B cell (primary cell): ENCODE results near the gene KIAA0825. TPM values are rescaled to one million over a fixed set of nuclear protein-coding genes. Genes with fewer than 3 reads are reported as not detected.

ENCODE experiments used
- ATAC-seq: fragments of 200-7000 bp; cut with Tn5 transposase; one replicate; pipeline ENCODE4 v1.10.0; 2021; ENCODE audit warnings: low read depth, mild to moderate bottlenecking, moderate number of reproducible peaks, moderate library complexity
- CTCF ChIA-PET: fragments of 350-600 bp; sonication (Branson Sonifier 250); formaldehyde crosslinking; loops from one replicate; lab custom pipeline; 2021; ENCODE audit warnings: antibody characterized with exemption, inconsistent platforms; lab: Charles Lee
- POLR2A ChIA-PET: fragments of 350-600 bp; sonication (Branson Sonifier 250); formaldehyde crosslinking; loops from one replicate; lab custom pipeline; 2021; ENCODE audit warnings: antibody characterized with exemption; lab: Charles Lee
- DNase-seq: peaks from one replicate; pipeline ENCODE4 v3.0.0; 2013
- H2AFZ ChIP-seq: 2 replicates; pipeline ENCODE4 v1.6.1; 2012; ENCODE audit warnings: mild to moderate bottlenecking, low read depth, low read length; ENCODE audit not compliant: insufficient read depth, poor library complexity, severe bottlenecking
- H3K27ac ChIP-seq, 2 donors: 1 replicate in 1 of 2; 2 replicates in 1 of 2; pipeline ENCODE4 v1.5.1; 2012 to 2013; ENCODE audit warnings: low read length in 2 of 2, mild to moderate bottlenecking in 2 of 2, moderate library complexity in 1 of 2
- H3K27me3 ChIP-seq, 4 experiments: fragments of 200-600 bp in 1 of 4; sonication (generic) in 1 of 4; replicated peaks in 1 of 4; 1 replicate in 2 of 4; 2 replicates in 2 of 4; pipeline versions ENCODE4 v1.6.1 to v1.7.0; 2013 to 2016; ENCODE audit warnings: low read length in 3 of 4, mild to moderate bottlenecking in 2 of 4, mixed read lengths in 1 of 4, moderate library complexity in 1 of 4; ENCODE audit not compliant: insufficient read depth in 4 of 4, control insufficient read depth in 3 of 4; ENCODE audit errors: control extremely low read depth in 1 of 4
- H3K36me3 ChIP-seq, 2 experiments: replicated peaks in 1 of 2; 1 replicate in 1 of 2; 2 replicates in 1 of 2; pipeline versions ENCODE4 v1.6.1 to v1.7.1; 2013; ENCODE audit warnings: low read length in 1 of 2; ENCODE audit not compliant: insufficient read depth in 2 of 2, control insufficient read depth in 1 of 2; ENCODE audit errors: control extremely low read depth in 1 of 2, extremely low read depth in 1 of 2
- H3K4me1 ChIP-seq, 2 donors: fragments of 200-600 bp in 1 of 2; sonication (generic) in 1 of 2; 1 replicate in 1 of 2; 2 replicates in 1 of 2; pipeline versions ENCODE4 v1.5.1 to v1.6.1; 2013 to 2017; ENCODE audit warnings: low read length in 2 of 2; ENCODE audit not compliant: control insufficient read depth in 2 of 2, insufficient read depth in 2 of 2
- H3K4me2 ChIP-seq: replicated peaks from 2 replicates; pipeline ENCODE3; 2012; ENCODE audit warnings: mild to moderate bottlenecking, low read depth, low read length; ENCODE audit not compliant: poor library complexity, severe bottlenecking
- H3K4me3 ChIP-seq, 5 experiments: fragments of 200-600 bp in 1 of 5; sonication (generic) in 1 of 5; 1 replicate in 3 of 5; 2 replicates in 2 of 5; pipeline versions ENCODE4 v1.5.1 to v1.7.0; 2011 to 2016; ENCODE audit warnings: low read length in 4 of 5, mild to moderate bottlenecking in 4 of 5, low read depth in 2 of 5, control low read depth in 1 of 5, moderate library complexity in 1 of 5; ENCODE audit not compliant: insufficient read depth in 1 of 5; ENCODE audit errors: control extremely low read depth in 1 of 5, extremely low read depth in 1 of 5
- H3K79me2 ChIP-seq: fragments of 200-600 bp; sonication (generic); one replicate; pipeline ENCODE4 v1.6.0; 2016; ENCODE audit warnings: low read length; ENCODE audit not compliant: control insufficient read depth, insufficient read depth
- H3K9ac ChIP-seq: fragments of 200-600 bp; sonication (generic); 2 replicates; pipeline ENCODE4 v1.6.1; 2017; ENCODE audit warnings: mild to moderate bottlenecking, low read length, moderate library complexity
- H3K9me3 ChIP-seq, 3 donors: one replicate each; pipeline versions ENCODE4 v1.6.1 to v1.7.1; 2013; ENCODE audit warnings: low read length in 2 of 3; ENCODE audit not compliant: control insufficient read depth in 2 of 3, insufficient read depth in 1 of 3; ENCODE audit errors: control extremely low read depth in 1 of 3
- H4K20me1 ChIP-seq: 2 replicates; pipeline ENCODE4 v1.6.0; 2012; ENCODE audit warnings: mild to moderate bottlenecking, low read length; ENCODE audit not compliant: insufficient read depth, control insufficient read depth, poor library complexity, severe bottlenecking
- H3K27ac Mint-ChIP-seq: one replicate; pipeline ENCODE4 v1.8.0; 2021; ENCODE audit warnings: mixed read lengths
- H3K27me3 Mint-ChIP-seq: one replicate; pipeline ENCODE4 v1.8.0; 2021; ENCODE audit warnings: mixed read lengths
- H3K4me1 Mint-ChIP-seq: one replicate; pipeline ENCODE4 v1.8.0; 2021; ENCODE audit warnings: mixed read lengths
- H3K4me3 Mint-ChIP-seq: one replicate; pipeline ENCODE4 v1.8.0; 2021; ENCODE audit warnings: mixed read lengths
- H3K9me3 Mint-ChIP-seq: one replicate; pipeline ENCODE4 v1.8.0; 2022; ENCODE audit warnings: mixed read lengths; ENCODE audit not compliant: insufficient read depth
- EZH2 ChIP-seq: IDR thresholded peaks from 2 replicates; pipeline ENCODE4 v1.6.1; 2012; ENCODE audit warnings: borderline replicate concordance, low read depth, mild to moderate bottlenecking, moderate library complexity, low read length; ENCODE audit not compliant: insufficient read depth, poor library complexity, severe bottlenecking
- WGBS: methylation state at CpG from one replicate; pipeline ENCODE4 v1.1.5; 2013; ENCODE audit warnings: missing lambda C conversion rate; ENCODE audit not compliant: insufficient coverage; 5-methylcytosine and 5-hydroxymethylcytosine counted together
- intact Hi-C: fragments of 100-400 bp; cut with micrococcal nuclease; formaldehyde crosslinking; loops from one replicate; pipeline ENCODE4 v1.10.0; 2022
- polyA plus RNA-seq: library from polyadenylated mRNA; depleted of rRNA; stranded (reverse); fragments of >200 nt; gene quantifications from 2 replicates; pipeline ENCODE4 v1.2.3, GENCODE V29; 2012
- total RNA-seq, 2 donors: library from RNA; stranded (reverse); fragments of 120-200 nt in 1 of 2; gene quantifications; 1 replicate in 1 of 2; 2 replicates in 1 of 2; pipeline versions ENCODE4 v1.2.3 to v1.2.4, GENCODE V29; 2013 to 2022
- TF ChIP-seq, protein P1 (sequence below): fragments of 200-600 bp; IDR thresholded peaks from one replicate; pipeline ENCODE4 v1.8.0; 2022; ENCODE audit warnings: antibody characterized with exemption, mild to moderate bottlenecking

Gene KIAA0825
- total and polyA plus RNA-seq, 2 donors (not counting 1 experiment from before 2014, with no cell fraction given) = 0.43 to 2.7 TPM

DNA sequence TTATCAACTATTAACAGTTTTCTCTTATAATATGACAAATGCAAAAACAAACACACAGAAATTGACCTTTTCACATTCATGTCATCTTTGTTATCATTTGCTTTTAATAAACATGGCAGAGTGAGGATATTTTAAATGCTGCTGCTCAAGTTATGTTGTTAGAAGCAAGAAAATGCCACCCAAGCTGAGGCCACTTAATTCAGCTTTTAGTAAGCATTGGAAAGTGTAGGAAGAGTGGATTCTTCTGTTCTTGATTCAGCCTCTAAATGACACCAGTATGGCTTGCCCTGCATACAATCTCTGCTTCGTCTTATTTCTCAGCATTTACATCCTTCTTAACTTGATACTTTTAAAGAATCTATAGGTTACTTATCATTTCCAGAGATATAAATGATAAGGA lies 456.6 kb downstream of the KIAA0825 start:
- WGBS = no CpG with 5 or more reads among the region's 1 CpG

DNA sequence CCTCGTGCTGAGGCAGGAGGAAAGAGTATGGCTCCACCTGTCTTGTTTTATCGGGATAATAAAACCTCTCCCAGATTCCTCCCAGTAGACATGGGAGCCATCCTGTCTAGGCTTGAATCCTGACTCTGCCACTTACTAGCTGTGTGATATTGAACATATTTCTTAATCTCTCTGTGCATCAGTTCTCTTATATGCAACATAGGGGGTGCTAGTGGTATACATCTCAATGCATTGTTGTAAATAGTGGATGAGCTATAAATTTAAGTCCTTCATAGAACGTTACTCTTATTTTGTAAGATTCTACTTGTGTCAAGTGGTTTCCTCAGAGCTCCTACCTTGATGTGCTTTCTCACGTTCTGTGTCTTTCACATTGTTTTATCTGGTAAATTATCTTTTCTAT lies 459.3 kb downstream of the KIAA0825 start:
- H3K4me3 ChIP-seq = no peak overlapping the region
- ATAC-seq (no peak), DNase-seq (no peak)
- no peak overlapping the region for H3K9ac ChIP-seq
- H3K9me3 ChIP-seq = no peaks in the 10 kb centered on the region
- no peaks in the 10 kb centered on the region for H3K79me2 ChIP-seq
- H3K27me3 Mint-ChIP-seq = peaks cover 7% of the 10 kb centered on the region
- H3K27ac Mint-ChIP-seq = no peak overlapping the region
- H2AFZ ChIP-seq = no peak overlapping the region
- no peak overlapping the region for H3K27ac ChIP-seq
- no peaks in the 10 kb centered on the region for H3K27me3 ChIP-seq
- no peak overlapping the region for H3K4me3 Mint-ChIP-seq
- no peaks in the 10 kb centered on the region for H3K4me1 ChIP-seq
- ChIA-PET CTCF (interaction anchor here (1.2 kb wide), 1 partner anchor 14 kb away, joined by 3 read pairs; no protein-coding TSS in a partner anchor), POLR2A (no interaction called here)
- H4K20me1 ChIP-seq = no peaks in the 10 kb centered on the region
- TF ChIP-seq, protein P1, sequence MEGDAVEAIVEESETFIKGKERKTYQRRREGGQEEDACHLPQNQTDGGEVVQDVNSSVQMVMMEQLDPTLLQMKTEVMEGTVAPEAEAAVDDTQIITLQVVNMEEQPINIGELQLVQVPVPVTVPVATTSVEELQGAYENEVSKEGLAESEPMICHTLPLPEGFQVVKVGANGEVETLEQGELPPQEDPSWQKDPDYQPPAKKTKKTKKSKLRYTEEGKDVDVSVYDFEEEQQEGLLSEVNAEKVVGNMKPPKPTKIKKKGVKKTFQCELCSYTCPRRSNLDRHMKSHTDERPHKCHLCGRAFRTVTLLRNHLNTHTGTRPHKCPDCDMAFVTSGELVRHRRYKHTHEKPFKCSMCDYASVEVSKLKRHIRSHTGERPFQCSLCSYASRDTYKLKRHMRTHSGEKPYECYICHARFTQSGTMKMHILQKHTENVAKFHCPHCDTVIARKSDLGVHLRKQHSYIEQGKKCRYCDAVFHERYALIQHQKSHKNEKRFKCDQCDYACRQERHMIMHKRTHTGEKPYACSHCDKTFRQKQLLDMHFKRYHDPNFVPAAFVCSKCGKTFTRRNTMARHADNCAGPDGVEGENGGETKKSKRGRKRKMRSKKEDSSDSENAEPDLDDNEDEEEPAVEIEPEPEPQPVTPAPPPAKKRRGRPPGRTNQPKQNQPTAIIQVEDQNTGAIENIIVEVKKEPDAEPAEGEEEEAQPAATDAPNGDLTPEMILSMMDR = no peak
- no peak for TF ChIP-seq EZH2
- no peak overlapping the region for H3K4me2 ChIP-seq
- intact Hi-C loops = no loop called here
- H3K36me3 ChIP-seq = no peaks in the 10 kb centered on the region
- no peaks in the 10 kb centered on the region for H3K4me1 Mint-ChIP-seq
- 40% methylated on average over 1 of the region's 4 CpGs for WGBS
- H3K9me3 Mint-ChIP-seq = no peaks in the 10 kb centered on the region

More for the DNA sequence above, 456.6 kb downstream of the KIAA0825 start:
- Histone ChIP-seq H4K20me1 (no peaks in the 10 kb centered on the region), H3K9ac (no peak overlapping the region), H2AFZ (no peak overlapping the region), H3K27ac (no peak overlapping the region), H3K79me2 (no peaks in the 10 kb centered on the region), H3K4me3 (no peak overlapping the region), H3K4me2 (no peak overlapping the region), H3K4me1 (no peaks in the 10 kb centered on the region), H3K36me3 (no peaks in the 10 kb centered on the region), H3K27me3 (no peaks in the 10 kb centered on the region), H3K9me3 (no peaks in the 10 kb centered on the region)
- peaks cover 3% of the 10 kb centered on the region for H3K27me3 Mint-ChIP-seq
- TF ChIP-seq, protein P1 = no peak
- TF ChIP-seq EZH2 = no peak
- no peaks in the 10 kb centered on the region for H3K4me1 Mint-ChIP-seq
- no peaks in the 10 kb centered on the region for H3K9me3 Mint-ChIP-seq
- ChIA-PET POLR2A (no interaction called here), CTCF (no interaction called here)
- no peak overlapping the region for H3K27ac Mint-ChIP-seq
- intact Hi-C loops = no loop called here
- no peak overlapping the region for H3K4me3 Mint-ChIP-seq
- ATAC-seq (no peak), DNase-seq (no peak)
